ENCODE results near the gene HAUS6. TPM values are rescaled to one million over a fixed set of nuclear protein-coding genes. Genes with fewer than 3 reads are reported as not detected.

Gene HAUS6
- total and polyA plus RNA-seq, 2 of the 8 experiments (the other 6 are each of a cell fraction or from before 2014, with no cell fraction given), result 11.7 to 52.4 TPM

- Histone ChIP-seq H3K56ac (replicated peaks; ENCODE audit: insufficient read length, low read depth, low read length) (peak overlapping the region; percentile 75), H2BK5ac (ENCODE audit: low read depth, low read length) (0 out of 2 replicates have a peak overlapping the region, but pooled peaks have one; percentile 56), H2BK20ac (ENCODE audit: low read length) (no peak overlapping the region), H3K27me3 (replicated peaks in 1 of 4; ENCODE audit: control insufficient read depth in 3 of 4, extremely low read depth in 1 of 4, insufficient read depth in 3 of 4, low read length in 3 of 4) (no peaks in the 10 kb centered on the region), H3K14ac (ENCODE audit: insufficient read length) (no peak overlapping the region), H3K79me2 (ENCODE audit: control insufficient read depth in 1 of 2, insufficient read depth in 2 of 2, low read length in 2 of 2) (peaks cover 0 to 11% of the 10 kb centered on the region in 2 experiments; a peak in 1 of 4 replicates), H3K27ac (ENCODE audit: low read depth, low read length) (peak overlapping the region; percentile 75), H3K4me1 (replicated peaks in 1 of 4; ENCODE audit: control insufficient read depth in 3 of 4, insufficient read depth in 4 of 4, low read length in 3 of 4) (peaks cover 8 to 16% (median 9%) of the 10 kb centered on the region in 4 experiments), H2BK15ac (ENCODE audit: low read length) (no peak overlapping the region), H4K91ac (replicated peaks; ENCODE audit: insufficient read length, low read length) (peak overlapping the region; percentile 90), H3K9me3 (ENCODE audit: insufficient read depth in 2 of 2, low read depth in 1 of 2, low read length in 1 of 2) (no peaks in the 10 kb centered on the region), H4K20me1 (replicated peaks in 1 of 2; ENCODE audit: control insufficient read depth in 1 of 2, insufficient read depth in 2 of 2, low read length in 2 of 2) (no peaks in the 10 kb centered on the region), H2AFZ (ENCODE audit: low read length) (no peak overlapping the region), H3K23me2 (ENCODE audit: low read depth, low read length) (peaks cover 6% of the 10 kb centered on the region), H3K4me2 (ENCODE audit: insufficient read depth in 1 of 2, low read depth in 2 of 2, low read length in 2 of 2) (peak overlapping the region; percentile 71 to 77), H3K4ac (replicated peaks; ENCODE audit: insufficient read length, low read depth, low read length) (peak overlapping the region; percentile 32), H3K4me3 (ENCODE audit: extremely low read depth in 1 of 4, insufficient read depth in 2 of 4, low read depth in 3 of 4, low read length in 4 of 4) (peak overlapping the region; percentile 83 to 98 (median 86)), H3K79me1 (ENCODE audit: low read depth, low read length) (no peaks in the 10 kb centered on the region), H2BK120ac (replicated peaks; ENCODE audit: low read depth, low read length) (no peak overlapping the region), H3K18ac (ENCODE audit: extremely low read depth, low read length) (peak overlapping the region; percentile 93), H4K5ac (ENCODE audit: insufficient read length, low read depth, low read length) (peak overlapping the region; percentile 50), H3K23ac (ENCODE audit: insufficient read length) (no peak overlapping the region), H2BK12ac (ENCODE audit: low read depth, low read length) (peak overlapping the region; percentile 55; the same call in 1 of the 2 replicates), H4K8ac (ENCODE audit: extremely low read depth, insufficient read depth, low read length) (peak overlapping the region; percentile 93), H2AK5ac (ENCODE audit: low read depth, low read length) (peak overlapping the region; percentile 44; the same call in 1 of the 2 replicates), H3K36me3 (ENCODE audit: control insufficient read depth in 2 of 4, insufficient read depth in 4 of 4, low read length in 3 of 4) (peaks cover 4 to 27% (median 14%) of the 10 kb centered on the region in 4 experiments; a peak in 5 of 8 replicates), H3K9ac (replicated peaks in 1 of 4; ENCODE audit: extremely low read depth in 1 of 4, low read depth in 3 of 4, low read length in 3 of 4) (peak overlapping the region; percentile 52 to 89 (median 80))
- FAIRE-seq, result no peak
- WGBS, 2 experiments (ENCODE audit: extremely low coverage in 1 of 2, insufficient coverage in 1 of 2, insufficient read length in 1 of 2, insufficient replicate concordance in 2 of 2, low coverage in 1 of 2, low lambda C conversion rate in 2 of 2, missing lambda C conversion rate in 1 of 2), result 1% methylated on average over 39 of the region's 40 CpGs; no CpG with 5 or more reads in 1 of the 2 experiments
- CTCF ChIA-PET (ENCODE audit: partially characterized antibody), result interaction anchor here (0.9 to 2.5 kb wide), 3 partner anchors 46 to 329 kb away, joined by 3 to 7 read pairs (median 4); no protein-coding TSS in a partner anchor
- POLR2A ChIA-PET (ENCODE audit: partially characterized antibody), result interaction anchor here (0.8 to 3.9 kb wide), 9 partner anchors 8 to 252 kb away, joined by 3 to 20 read pairs (median 9); partner anchors contain the start of genes DENND4C and RPS6
- peak in 1 of 2 experiments; percentile 65 for DNase-seq (ENCODE audit: low read depth in 1 of 2, low spot score in 2 of 2)
- no peak for TF ChIP-seq RAD21 (IDR thresholded peaks at IDR 0.05 in 1 of 2, conservative IDR thresholded peaks at IDR 0.05 in 1 of 2; ENCODE audit: low read depth in 2 of 2, low read length in 2 of 2)
- no peak for TF ChIP-seq NANOG (IDR thresholded peaks at IDR 0.05; ENCODE audit: insufficient read depth, low read depth, low read length, poor library complexity, severe bottlenecking)
- peak; percentile 81 for TF ChIP-seq POLR2AphosphoS5 (IDR thresholded peaks at IDR 0.05; ENCODE audit: low read depth, low read length)
- TF ChIP-seq GTF2F1 (IDR thresholded peaks at IDR 0.05; ENCODE audit: borderline replicate concordance, low read depth, low read length), result no peak
- no peak for TF ChIP-seq SUZ12 (IDR thresholded peaks at IDR 0.05; ENCODE audit: low read length)
- no peak for TF ChIP-seq SP1 (IDR thresholded peaks at IDR 0.05; ENCODE audit: low read depth, low read length)
- TF ChIP-seq CHD2 (IDR thresholded peaks at IDR 0.05; ENCODE audit: low read length), result no peak
- TF ChIP-seq SIX5 (IDR thresholded peaks at IDR 0.05; ENCODE audit: low read depth, low read length), result no peak
- TF ChIP-seq NRF1 (IDR thresholded peaks at IDR 0.05; ENCODE audit: low read depth, low read length), result no peak
- peak in 1 of 2 experiments; percentile 70; a peak in 2 of 3 replicates for TF ChIP-seq POLR2A (IDR thresholded peaks at IDR 0.05; ENCODE audit: control extremely low read depth in 1 of 2, low read depth in 2 of 2, low read length in 2 of 2)
- TF ChIP-seq HDAC6 (IDR thresholded peaks at IDR 0.05; ENCODE audit: low read depth, low read length), result no peak
- TF ChIP-seq CBX5 (IDR thresholded peaks at IDR 0.05; ENCODE audit: low read depth, low read length), result no peak
These were observed 25.3 kb upstream of the HAUS6 start for GRCh38 chr9:19127871-19128500.
